Measurements from ENCODE around the gene S100A11. TPM values are rescaled to one million over a fixed set of nuclear protein-coding genes. Genes with fewer than 3 reads are reported as not detected.
A peak's percentile ranks its signal among the peaks of the same experiment; 100 is the strongest.

Gene S100A11
- total and polyA plus RNA-seq, 8 donors = 203 to 868 (median 247) TPM

DNA sequence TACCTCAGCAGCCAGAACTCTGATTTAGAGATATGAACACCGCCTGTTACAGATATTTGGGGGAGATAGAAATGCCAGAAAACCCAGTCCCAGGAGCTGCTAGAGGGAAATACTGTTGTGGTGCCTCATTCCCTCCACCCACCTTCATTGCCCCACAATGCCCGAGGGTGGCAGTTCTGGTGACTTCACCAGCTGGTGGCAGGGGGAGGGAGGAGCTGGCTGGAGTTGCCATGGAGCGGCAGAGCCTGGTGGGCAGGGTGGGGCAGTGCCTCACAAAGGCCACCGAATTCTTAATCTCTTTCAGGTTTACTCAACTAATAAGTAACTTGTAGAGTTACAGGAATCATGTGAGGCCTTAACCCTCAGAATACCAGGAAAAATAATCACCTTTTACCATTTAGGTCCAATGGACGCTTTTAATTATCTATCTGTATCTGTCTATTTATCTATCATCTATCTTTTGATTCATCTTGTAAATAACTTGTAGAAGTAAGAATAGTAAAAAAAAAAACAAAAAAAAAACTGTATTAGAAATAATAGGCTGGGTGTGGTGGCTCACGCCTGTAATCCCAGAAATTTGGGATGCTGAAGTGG is 11.7 kb upstream of the S100A11 start:
- H3K27ac ChIP-seq = peak overlapping the region; percentile 96
- intact Hi-C loops (cut with DNase I) = no loop called here
- DNase-seq = peak in 3 of 4 donors; percentile 77 to 91 (median 91)
- no peaks in the 10 kb centered on the region for H3K36me3 ChIP-seq
- TF ChIP-seq, protein P1, sequence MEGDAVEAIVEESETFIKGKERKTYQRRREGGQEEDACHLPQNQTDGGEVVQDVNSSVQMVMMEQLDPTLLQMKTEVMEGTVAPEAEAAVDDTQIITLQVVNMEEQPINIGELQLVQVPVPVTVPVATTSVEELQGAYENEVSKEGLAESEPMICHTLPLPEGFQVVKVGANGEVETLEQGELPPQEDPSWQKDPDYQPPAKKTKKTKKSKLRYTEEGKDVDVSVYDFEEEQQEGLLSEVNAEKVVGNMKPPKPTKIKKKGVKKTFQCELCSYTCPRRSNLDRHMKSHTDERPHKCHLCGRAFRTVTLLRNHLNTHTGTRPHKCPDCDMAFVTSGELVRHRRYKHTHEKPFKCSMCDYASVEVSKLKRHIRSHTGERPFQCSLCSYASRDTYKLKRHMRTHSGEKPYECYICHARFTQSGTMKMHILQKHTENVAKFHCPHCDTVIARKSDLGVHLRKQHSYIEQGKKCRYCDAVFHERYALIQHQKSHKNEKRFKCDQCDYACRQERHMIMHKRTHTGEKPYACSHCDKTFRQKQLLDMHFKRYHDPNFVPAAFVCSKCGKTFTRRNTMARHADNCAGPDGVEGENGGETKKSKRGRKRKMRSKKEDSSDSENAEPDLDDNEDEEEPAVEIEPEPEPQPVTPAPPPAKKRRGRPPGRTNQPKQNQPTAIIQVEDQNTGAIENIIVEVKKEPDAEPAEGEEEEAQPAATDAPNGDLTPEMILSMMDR (IDR thresholded peaks at IDR 0.05) = no peak
- peaks cover 6 to 8% of the 10 kb centered on the region in 2 donors for H3K27me3 ChIP-seq
- peak; percentile 67 for ATAC-seq
- peak overlapping the region in 1 of 2 donors; percentile 20 for H3K4me3 ChIP-seq
- H3K4me1 ChIP-seq = peaks cover 12 to 69% of the 10 kb centered on the region in 2 donors
- H3K9me3 ChIP-seq = no peaks in the 10 kb centered on the region

DNA sequence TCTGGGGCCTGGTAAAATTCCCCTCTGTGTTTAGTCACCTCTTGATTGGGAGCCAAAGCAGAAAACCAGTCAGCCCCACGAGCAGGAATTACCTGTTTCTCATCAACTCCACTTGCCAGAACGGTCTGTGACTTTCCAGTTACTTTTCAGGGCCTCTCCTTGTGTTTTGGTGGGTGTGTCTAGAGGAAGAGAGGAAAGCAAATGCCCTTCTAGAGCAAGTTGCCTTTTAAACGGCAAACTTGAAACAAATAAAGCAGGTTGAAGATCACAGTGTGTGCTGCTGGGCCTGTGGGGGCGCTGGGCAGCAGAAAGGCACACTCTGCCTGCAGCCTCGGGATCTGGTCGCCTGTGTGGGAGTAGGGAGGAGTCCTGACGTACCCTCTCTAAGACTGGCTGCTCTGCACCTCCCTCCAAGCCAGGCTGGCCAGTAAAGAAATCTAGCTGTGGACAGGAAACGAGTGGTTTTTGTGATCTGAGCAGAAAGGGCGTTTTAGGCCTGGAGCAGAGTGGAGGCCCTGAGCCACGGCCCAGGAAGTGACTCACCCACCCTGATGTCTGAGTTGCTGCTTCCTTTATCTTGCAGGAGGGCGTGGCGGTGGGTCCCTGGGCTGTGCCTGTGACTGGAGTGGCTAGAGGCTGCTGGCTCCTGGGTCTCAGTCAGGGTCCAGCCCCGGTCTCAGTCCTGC is 11.1 kb upstream of the S100A11 start:
- Histone ChIP-seq H3K9me3 (no peaks in the 10 kb centered on the region), H3K27ac (peak overlapping the region; percentile 96), H3K36me3 (no peaks in the 10 kb centered on the region), H3K4me3 (peak overlapping the region in 1 of 2 donors; percentile 20), H3K4me1 (peaks cover 12 to 68% of the 10 kb centered on the region in 2 donors), H3K27me3 (peaks cover 0 to 1% of the 10 kb centered on the region in 2 donors)
- peak; percentile 86 for ATAC-seq
- TF ChIP-seq, protein P1 (IDR thresholded peaks at IDR 0.05) = peak; percentile 35 to 57
- intact Hi-C loops (cut with DNase I) = no loop called here
- peak in 3 of 4 donors; percentile 86 to 96 (median 95) for DNase-seq

DNA sequence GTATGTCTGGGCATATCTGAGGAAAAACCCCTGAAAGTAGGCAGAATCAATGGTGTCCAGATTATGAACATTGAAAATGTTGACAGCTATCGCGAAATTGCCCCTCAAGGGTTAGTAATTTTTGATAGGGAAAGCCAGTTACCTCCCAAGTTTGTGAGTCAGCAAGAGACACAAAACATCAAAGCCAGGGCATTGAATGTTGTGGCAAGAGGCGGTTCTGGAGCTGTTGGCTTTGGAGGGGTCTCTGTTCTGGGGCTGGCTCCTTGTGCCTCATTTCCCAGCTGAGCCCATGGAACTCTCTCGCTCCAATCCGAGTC is 10.6 kb upstream of the S100A11 start:
- H3K27ac ChIP-seq = peak overlapping the region; percentile 96
- intact Hi-C loops (cut with DNase I) = no loop called here
- TF ChIP-seq, protein P1 (IDR thresholded peaks at IDR 0.05) = no peak
- ATAC-seq (no peak), DNase-seq (no peak)
- H3K27me3 ChIP-seq = no peaks in the 10 kb centered on the region
- no peaks in the 10 kb centered on the region for H3K36me3 ChIP-seq
- H3K4me3 ChIP-seq = peak overlapping the region in 1 of 2 donors; percentile 20
- H3K9me3 ChIP-seq = no peaks in the 10 kb centered on the region
- H3K4me1 ChIP-seq = peaks cover 12 to 63% of the 10 kb centered on the region in 2 donors

DNA sequence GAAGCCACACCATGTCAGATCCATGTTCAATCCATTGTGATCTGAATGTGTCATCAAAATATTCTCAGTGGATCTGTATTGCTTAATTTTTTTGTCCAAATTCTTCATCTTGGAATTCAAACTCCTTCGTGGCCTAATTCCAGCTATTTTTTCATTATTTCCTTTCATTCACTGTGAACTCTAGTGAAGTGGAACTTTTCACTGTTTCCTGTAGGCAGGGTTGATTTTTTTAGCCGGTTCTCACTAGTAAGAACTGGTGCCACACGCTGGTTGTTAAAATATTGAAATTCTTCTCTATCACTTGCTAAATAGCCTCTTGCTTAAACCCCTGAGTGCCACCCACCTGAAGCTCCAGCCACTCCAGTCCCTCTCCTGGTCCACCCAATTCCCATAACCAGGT is 7.6 kb upstream of the S100A11 start:
- no peak for DNase-seq
- Histone ChIP-seq H3K9me3 (no peaks in the 10 kb centered on the region), H3K36me3 (no peaks in the 10 kb centered on the region), H3K4me1 (peaks cover 10 to 43% of the 10 kb centered on the region in 2 donors), H3K27ac (no peak overlapping the region), H3K4me3 (no peak overlapping the region), H3K27me3 (no peaks in the 10 kb centered on the region)
- no peak for ATAC-seq
- intact Hi-C loops (cut with DNase I) = no loop called here
- TF ChIP-seq, protein P1 (IDR thresholded peaks at IDR 0.05) = no peak

DNA sequence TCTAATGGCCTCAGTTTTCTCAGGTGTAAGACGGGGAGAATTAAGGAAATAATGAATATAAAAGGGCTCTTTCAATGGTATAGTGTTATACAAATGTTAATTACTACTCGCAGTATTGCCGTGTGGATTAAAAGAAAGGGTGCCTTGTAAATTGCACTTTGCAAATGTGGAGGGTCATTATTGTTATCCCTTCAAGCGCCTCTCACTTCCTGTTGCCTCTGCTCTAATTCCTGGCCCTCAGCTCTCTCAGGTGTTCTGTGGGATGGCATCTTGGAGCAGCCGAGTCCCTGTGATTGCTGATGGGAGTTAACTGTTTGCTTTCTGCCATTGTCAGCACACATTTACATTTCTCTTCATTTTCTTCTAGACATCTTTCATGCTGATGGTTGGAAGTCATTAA is 7.1 kb upstream of the S100A11 start:
- intact Hi-C loops (cut with DNase I) = no loop called here
- no peak for DNase-seq
- H3K4me3 ChIP-seq = no peak overlapping the region

More for the DNA sequence above, 7.1 kb upstream of the S100A11 start:
- no peak for ATAC-seq
- Histone ChIP-seq H3K27me3 (no peaks in the 10 kb centered on the region), H3K4me1 (peaks cover 9 to 43% of the 10 kb centered on the region in 2 donors), H3K36me3 (no peaks in the 10 kb centered on the region), H3K9me3 (no peaks in the 10 kb centered on the region), H3K27ac (no peak overlapping the region)
- TF ChIP-seq, protein P1 (IDR thresholded peaks at IDR 0.05) = no peak

All from left lung (tissue), 10 donors.